DOHH2 (cell line): ENCODE data around the gene TACR2.

Experiments
- H3F3A ChIP-seq: fragments of 200-600 bp; sonication (generic), shearing (Covaris generic); 2 replicates; pipeline ENCODE4 v1.6.0; 2016; ENCODE audit warnings: antibody characterized with exemption, mild to moderate bottlenecking; ENCODE audit not compliant: control insufficient read depth, insufficient read depth
- H3K27ac ChIP-seq: fragments of 200-600 bp; sonication (generic); 2 replicates; pipeline ENCODE4 v1.5.1; 2014; ENCODE audit warnings: low read depth, mild to moderate bottlenecking, low read length, moderate library complexity
- H3K27me3 ChIP-seq: fragments of 200-600 bp; sonication (generic); 2 replicates; pipeline ENCODE4 v1.6.1; 2014; ENCODE audit warnings: mild to moderate bottlenecking, low read length, mixed read lengths; ENCODE audit not compliant: control insufficient read depth
- H3K36me3 ChIP-seq: fragments of 200-600 bp; sonication (generic); 2 replicates; pipeline ENCODE4 v1.6.1; 2014; ENCODE audit warnings: mild to moderate bottlenecking, low read length, moderate library complexity, mixed read lengths; ENCODE audit not compliant: control insufficient read depth
- H3K4me1 ChIP-seq: fragments of 200-600 bp; sonication (generic); 2 replicates; pipeline ENCODE4 v1.6.1; 2014; ENCODE audit warnings: mild to moderate bottlenecking, low read length, mixed read lengths; ENCODE audit not compliant: control insufficient read depth
- H3K4me2 ChIP-seq: fragments of 200-600 bp; sonication (generic); 2 replicates; pipeline ENCODE4 v1.6.0; 2014; ENCODE audit warnings: mild to moderate bottlenecking, low read length, moderate library complexity
- H3K4me3 ChIP-seq: fragments of 200-600 bp; sonication (generic); 2 replicates; pipeline ENCODE4 v1.5.1; 2014; ENCODE audit warnings: mild to moderate bottlenecking, low read length, mixed read lengths
- H3K79me2 ChIP-seq: fragments of 200-600 bp; sonication (generic); 2 replicates; pipeline ENCODE4 v1.6.1; 2014; ENCODE audit warnings: mild to moderate bottlenecking, low read length, mixed read lengths; ENCODE audit not compliant: control insufficient read depth
- H3K9me2 ChIP-seq: fragments of 200-600 bp; sonication (generic); replicated peaks from 2 replicates; pipeline ENCODE4 v1.6.1; 2014; ENCODE audit warnings: mild to moderate bottlenecking, low read length, mixed read lengths; ENCODE audit not compliant: control insufficient read depth
- H3K9me3 ChIP-seq: fragments of 200-600 bp; sonication (generic); 2 replicates; pipeline ENCODE4 v1.6.1; 2014; ENCODE audit warnings: antibody characterized with exemption, low read length, mixed read lengths; ENCODE audit not compliant: control insufficient read depth, insufficient read depth
- H4K20me1 ChIP-seq: fragments of 200-600 bp; sonication (generic); 2 replicates; pipeline ENCODE4 v1.6.0; 2014; ENCODE audit warnings: low read depth, mild to moderate bottlenecking, antibody characterized with exemption, low read length, moderate library complexity; ENCODE audit not compliant: control insufficient read depth, insufficient read depth
- EZH2phosphoT487 ChIP-seq: fragments of 200-600 bp; sonication (generic); IDR thresholded peaks from 2 replicates; pipeline ENCODE4 v1.6.1; 2017; ENCODE audit warnings: borderline replicate concordance, mild to moderate bottlenecking, antibody characterized with exemption, low read length, moderate library complexity, mixed read lengths
- TF ChIP-seq, protein P1 (sequence below): fragments of 200-600 bp; sonication (generic); IDR thresholded peaks from one replicate; pipeline ENCODE4 v1.5.1; 2014; ENCODE audit warnings: antibody characterized with exemption, mild to moderate bottlenecking, low read depth, low read length; ENCODE audit not compliant: poor library complexity, severe bottlenecking

TACR2 gene

DNA sequence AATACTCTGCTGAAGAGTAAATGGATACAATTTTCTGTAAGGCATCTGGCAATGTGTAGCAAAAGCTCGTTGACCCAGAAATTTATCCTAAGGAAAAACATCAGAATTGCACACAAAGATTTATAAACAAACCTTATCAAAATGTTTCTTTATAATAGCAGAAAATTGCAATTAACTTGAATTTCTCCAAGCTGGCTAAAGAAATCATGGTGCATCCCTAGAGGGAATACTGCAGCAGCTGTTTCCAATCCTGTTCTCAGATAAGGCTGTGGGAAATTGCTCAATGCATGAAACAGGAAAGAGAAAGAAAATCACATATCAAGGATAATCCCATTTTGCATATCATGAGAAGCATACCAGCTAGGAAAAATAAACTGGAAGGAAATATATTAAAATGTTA, 18.7 kb downstream of the TACR2 start:
- Histone ChIP-seq H3K36me3 (peaks cover 40% of the 10 kb centered on the region), H3K27ac (no peak overlapping the region), H3K4me2 (no peak overlapping the region), H3F3A (no peaks in the 10 kb centered on the region), H3K9me2 (no peaks in the 10 kb centered on the region), H3K27me3 (no peaks in the 10 kb centered on the region), H4K20me1 (no peaks in the 10 kb centered on the region), H3K4me3 (no peak overlapping the region), H3K4me1 (no peaks in the 10 kb centered on the region), H3K9me3 (no peaks in the 10 kb centered on the region), H3K79me2 (no peaks in the 10 kb centered on the region)
- TF ChIP-seq EZH2phosphoT487, result no peak
- TF ChIP-seq, protein P1, sequence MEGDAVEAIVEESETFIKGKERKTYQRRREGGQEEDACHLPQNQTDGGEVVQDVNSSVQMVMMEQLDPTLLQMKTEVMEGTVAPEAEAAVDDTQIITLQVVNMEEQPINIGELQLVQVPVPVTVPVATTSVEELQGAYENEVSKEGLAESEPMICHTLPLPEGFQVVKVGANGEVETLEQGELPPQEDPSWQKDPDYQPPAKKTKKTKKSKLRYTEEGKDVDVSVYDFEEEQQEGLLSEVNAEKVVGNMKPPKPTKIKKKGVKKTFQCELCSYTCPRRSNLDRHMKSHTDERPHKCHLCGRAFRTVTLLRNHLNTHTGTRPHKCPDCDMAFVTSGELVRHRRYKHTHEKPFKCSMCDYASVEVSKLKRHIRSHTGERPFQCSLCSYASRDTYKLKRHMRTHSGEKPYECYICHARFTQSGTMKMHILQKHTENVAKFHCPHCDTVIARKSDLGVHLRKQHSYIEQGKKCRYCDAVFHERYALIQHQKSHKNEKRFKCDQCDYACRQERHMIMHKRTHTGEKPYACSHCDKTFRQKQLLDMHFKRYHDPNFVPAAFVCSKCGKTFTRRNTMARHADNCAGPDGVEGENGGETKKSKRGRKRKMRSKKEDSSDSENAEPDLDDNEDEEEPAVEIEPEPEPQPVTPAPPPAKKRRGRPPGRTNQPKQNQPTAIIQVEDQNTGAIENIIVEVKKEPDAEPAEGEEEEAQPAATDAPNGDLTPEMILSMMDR, result no peak

GRCh38 chr10:69394020-69394419, 22.7 kb downstream of the TACR2 start:
- H4K20me1 ChIP-seq, result no peaks in the 10 kb centered on the region
- no peak overlapping the region for H3K27ac ChIP-seq
- no peaks in the 10 kb centered on the region for H3K9me2 ChIP-seq
- no peaks in the 10 kb centered on the region for H3K9me3 ChIP-seq
- H3K79me2 ChIP-seq, result no peaks in the 10 kb centered on the region
- peaks cover 7% of the 10 kb centered on the region for H3K4me1 ChIP-seq
- H3F3A ChIP-seq, result no peaks in the 10 kb centered on the region
- H3K27me3 ChIP-seq, result no peaks in the 10 kb centered on the region
- peaks cover 41% of the 10 kb centered on the region for H3K36me3 ChIP-seq
- TF ChIP-seq, protein P1, result no peak
- TF ChIP-seq EZH2phosphoT487, result no peak
- H3K4me2 ChIP-seq, result no peak overlapping the region
- H3K4me3 ChIP-seq, result no peak overlapping the region

DNA sequence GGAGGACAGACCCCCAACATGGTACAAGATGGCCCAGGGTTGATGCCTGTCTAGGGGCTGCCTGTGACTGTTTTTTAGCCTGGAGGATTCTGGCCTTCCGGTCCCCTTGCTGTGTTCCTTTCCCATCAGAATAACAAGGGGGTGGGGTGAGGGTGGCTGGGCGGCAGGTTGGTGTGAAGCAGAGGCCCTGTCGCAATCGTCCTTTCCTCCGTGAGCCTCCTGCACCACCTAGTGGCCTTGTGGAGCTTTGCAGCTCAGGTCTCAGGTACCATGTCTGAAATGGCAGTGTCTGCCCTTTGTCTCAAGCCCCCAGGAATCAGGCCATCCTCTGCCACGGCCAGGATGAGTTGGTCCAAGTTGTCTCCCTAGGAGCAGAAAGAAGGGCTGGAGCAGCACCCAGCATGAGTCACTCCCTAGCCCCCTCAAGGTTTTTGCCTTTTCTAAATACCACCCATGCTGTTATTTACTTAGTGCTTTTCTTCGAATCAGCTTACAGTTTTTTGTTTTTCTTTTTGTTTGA, 24.2 kb downstream of the TACR2 start:
- H3K27ac ChIP-seq, result no peak overlapping the region
- H3K36me3 ChIP-seq, result peaks cover 41% of the 10 kb centered on the region
- H3K9me2 ChIP-seq, result no peaks in the 10 kb centered on the region

More for the DNA sequence above, 24.2 kb downstream of the TACR2 start:
- Histone ChIP-seq H3K4me1 (peaks cover 7% of the 10 kb centered on the region), H3F3A (no peaks in the 10 kb centered on the region), H4K20me1 (no peaks in the 10 kb centered on the region), H3K79me2 (no peaks in the 10 kb centered on the region), H3K9me3 (no peaks in the 10 kb centered on the region), H3K4me2 (no peak overlapping the region), H3K27me3 (no peaks in the 10 kb centered on the region), H3K4me3 (no peak overlapping the region)
- no peak for TF ChIP-seq EZH2phosphoT487
- TF ChIP-seq, protein P1, result peak; percentile 89
